ENCODE data around the gene CHD6.

The CHD6 gene

DNA sequence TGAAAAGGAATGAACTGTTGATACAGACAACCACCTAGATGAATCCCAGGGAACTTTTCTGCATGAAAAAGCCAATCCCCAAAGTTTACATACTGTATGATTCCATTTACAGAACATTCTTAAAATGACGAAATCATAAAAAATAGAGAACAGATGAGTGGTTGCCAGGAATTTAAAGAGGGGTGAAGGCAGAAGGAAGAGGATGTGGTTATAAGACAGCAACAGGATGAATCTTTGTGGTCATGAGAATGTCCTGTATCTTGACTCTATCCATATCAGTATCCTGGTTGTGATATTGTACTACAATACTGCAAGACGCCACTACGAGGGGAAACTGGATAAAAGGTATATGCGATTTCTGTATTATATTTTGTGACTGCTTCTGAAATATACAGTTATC is 181.5 kb downstream of the CHD6 start:
- Mint-ChIP-seq H3K27ac (no peak overlapping the region), H3K9me3 (peaks cover 6% of the 10 kb centered on the region), H3K4me1 (no peaks in the 10 kb centered on the region), H3K36me3 (ENCODE audit: low read depth) (peaks cover 85% of the 10 kb centered on the region), H3K27me3 (ENCODE audit: low read depth) (no peaks in the 10 kb centered on the region), H3K4me3 (no peak overlapping the region)
- TF ChIP-seq, protein P1, sequence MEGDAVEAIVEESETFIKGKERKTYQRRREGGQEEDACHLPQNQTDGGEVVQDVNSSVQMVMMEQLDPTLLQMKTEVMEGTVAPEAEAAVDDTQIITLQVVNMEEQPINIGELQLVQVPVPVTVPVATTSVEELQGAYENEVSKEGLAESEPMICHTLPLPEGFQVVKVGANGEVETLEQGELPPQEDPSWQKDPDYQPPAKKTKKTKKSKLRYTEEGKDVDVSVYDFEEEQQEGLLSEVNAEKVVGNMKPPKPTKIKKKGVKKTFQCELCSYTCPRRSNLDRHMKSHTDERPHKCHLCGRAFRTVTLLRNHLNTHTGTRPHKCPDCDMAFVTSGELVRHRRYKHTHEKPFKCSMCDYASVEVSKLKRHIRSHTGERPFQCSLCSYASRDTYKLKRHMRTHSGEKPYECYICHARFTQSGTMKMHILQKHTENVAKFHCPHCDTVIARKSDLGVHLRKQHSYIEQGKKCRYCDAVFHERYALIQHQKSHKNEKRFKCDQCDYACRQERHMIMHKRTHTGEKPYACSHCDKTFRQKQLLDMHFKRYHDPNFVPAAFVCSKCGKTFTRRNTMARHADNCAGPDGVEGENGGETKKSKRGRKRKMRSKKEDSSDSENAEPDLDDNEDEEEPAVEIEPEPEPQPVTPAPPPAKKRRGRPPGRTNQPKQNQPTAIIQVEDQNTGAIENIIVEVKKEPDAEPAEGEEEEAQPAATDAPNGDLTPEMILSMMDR (IDR thresholded peaks at IDR 0.05; ENCODE audit: unreplicated experiment in 3 of 3) = no peak

DNA sequence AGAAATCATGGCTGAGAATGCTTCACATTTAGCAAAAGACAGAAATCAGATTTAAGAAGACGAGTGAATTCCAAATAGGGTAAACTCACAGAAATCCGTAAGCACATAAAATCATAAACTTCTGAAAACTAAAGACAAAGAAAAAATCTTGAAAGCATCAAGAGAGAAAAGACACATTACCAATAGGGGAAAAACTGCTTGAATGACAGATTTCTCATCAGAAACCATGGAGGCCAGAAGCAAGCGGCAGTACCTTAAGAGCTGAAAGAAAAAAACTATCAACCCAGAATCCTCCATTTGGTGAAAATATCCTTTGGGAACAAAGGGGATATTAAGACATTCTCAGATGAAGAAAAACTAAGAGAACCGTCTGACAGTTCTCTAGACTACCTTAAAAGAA is 185.0 kb downstream of the CHD6 start:
- Mint-ChIP-seq H3K9me3 (peaks cover 6% of the 10 kb centered on the region), H3K4me3 (no peak overlapping the region), H3K27me3 (ENCODE audit: low read depth) (no peaks in the 10 kb centered on the region), H3K36me3 (ENCODE audit: low read depth) (peaks cover 80% of the 10 kb centered on the region), H3K27ac (no peak overlapping the region), H3K4me1 (no peaks in the 10 kb centered on the region)
- TF ChIP-seq, protein P1 (IDR thresholded peaks at IDR 0.05; ENCODE audit: unreplicated experiment in 3 of 3) = no peak

DNA sequence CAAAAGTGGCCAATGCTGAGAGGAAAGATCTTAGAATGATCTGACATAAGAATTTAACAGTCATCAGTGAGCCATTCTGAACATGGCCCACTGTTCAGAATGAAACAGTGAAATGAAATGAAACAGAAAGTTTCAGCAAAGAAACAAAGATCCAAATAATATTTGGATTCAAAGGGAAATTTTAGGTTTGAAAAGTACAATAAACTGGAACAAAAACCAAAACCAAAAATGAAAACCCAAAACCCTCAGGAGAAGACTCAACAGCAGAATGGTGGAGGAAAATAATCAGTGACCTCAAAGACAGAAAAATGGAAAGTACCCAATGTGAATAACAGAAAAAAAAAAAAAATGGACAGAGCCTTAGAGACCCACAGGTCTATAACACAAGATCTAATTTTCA is 185.4 kb downstream of the CHD6 start:
- no peak overlapping the region for H3K4me3 Mint-ChIP-seq
- H3K36me3 Mint-ChIP-seq (ENCODE audit: low read depth) = peaks cover 84% of the 10 kb centered on the region
- H3K27me3 Mint-ChIP-seq (ENCODE audit: low read depth) = no peaks in the 10 kb centered on the region
- TF ChIP-seq, protein P1 (IDR thresholded peaks at IDR 0.05; ENCODE audit: unreplicated experiment in 3 of 3) = no peak
- peaks cover 6% of the 10 kb centered on the region for H3K9me3 Mint-ChIP-seq
- no peak overlapping the region for H3K27ac Mint-ChIP-seq
- no peaks in the 10 kb centered on the region for H3K4me1 Mint-ChIP-seq

GRCh38 chr20:41428285-41428684 is 189.9 kb downstream of the CHD6 start:
- H3K36me3 Mint-ChIP-seq (ENCODE audit: low read depth) = peaks cover 79% of the 10 kb centered on the region
- H3K27ac Mint-ChIP-seq = no peak overlapping the region

GRCh38 chr20:41427833-41428232 is 190.3 kb downstream of the CHD6 start:
- Mint-ChIP-seq H3K27ac (no peak overlapping the region), H3K4me3 (no peak overlapping the region), H3K27me3 (ENCODE audit: low read depth) (no peaks in the 10 kb centered on the region), H3K36me3 (ENCODE audit: low read depth) (peaks cover 79% of the 10 kb centered on the region), H3K9me3 (peaks cover 2% of the 10 kb centered on the region), H3K4me1 (peaks cover 4% of the 10 kb centered on the region)
- TF ChIP-seq, protein P1 (IDR thresholded peaks at IDR 0.05; ENCODE audit: unreplicated experiment in 3 of 3) = no peak

More at GRCh38 chr20:41428285-41428684, 189.9 kb downstream of the CHD6 start:
- Mint-ChIP-seq H3K9me3 (peaks cover 4% of the 10 kb centered on the region), H3K4me3 (no peak overlapping the region), H3K27me3 (ENCODE audit: low read depth) (no peaks in the 10 kb centered on the region), H3K4me1 (peaks cover 1% of the 10 kb centered on the region)
- TF ChIP-seq, protein P1 (IDR thresholded peaks at IDR 0.05; ENCODE audit: unreplicated experiment in 3 of 3) = no peak

DNA sequence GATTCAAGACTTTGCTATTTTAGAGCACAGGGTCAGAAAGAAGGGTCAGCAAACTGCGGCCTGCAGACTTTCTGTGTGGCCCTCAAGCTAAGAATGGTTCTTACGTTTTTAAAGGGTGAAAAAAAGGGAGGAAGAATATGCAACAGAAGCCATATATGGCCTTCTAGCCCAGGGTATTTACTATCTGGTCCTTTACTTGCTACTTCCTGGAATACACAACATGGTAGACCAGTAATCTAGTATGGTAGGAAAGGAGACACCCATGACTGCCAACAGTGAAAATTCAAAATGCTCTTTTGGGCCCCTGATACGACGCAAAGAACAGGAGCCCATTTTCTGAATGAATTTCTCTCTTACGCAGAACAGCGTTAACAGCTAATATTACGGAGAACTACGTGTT is 191.2 kb downstream of the CHD6 start:
- TF ChIP-seq, protein P1 (IDR thresholded peaks at IDR 0.05; ENCODE audit: unreplicated experiment in 3 of 3) = no peak
- peaks cover 81% of the 10 kb centered on the region for H3K36me3 Mint-ChIP-seq (ENCODE audit: low read depth)
- H3K27me3 Mint-ChIP-seq (ENCODE audit: low read depth) = no peaks in the 10 kb centered on the region
- no peaks in the 10 kb centered on the region for H3K9me3 Mint-ChIP-seq
- H3K4me3 Mint-ChIP-seq = no peak overlapping the region
- peaks cover 4% of the 10 kb centered on the region for H3K4me1 Mint-ChIP-seq
- no peak overlapping the region for H3K27ac Mint-ChIP-seq

All from nephron (organoid).